Mesenchymal stem cell (in vitro differentiated cells and primary cell): ENCODE measurements around the gene SLC10A6.

ENCODE experiments used
- DNase-seq: peaks from one replicate; pipeline ENCODE4 v3.0.0-alpha.2; 2013
- H2AFZ ChIP-seq: one replicate; pipeline ENCODE4 v1.6.1; 2013; ENCODE audit warnings: low read depth, mild to moderate bottlenecking, control low read depth, inconsistent platforms, low read length, moderate library complexity
- H2AK5ac ChIP-seq: 2 replicates; pipeline ENCODE4 v1.6.1; 2013; ENCODE audit warnings: low read length, moderate library complexity, mild to moderate bottlenecking, inconsistent platforms; ENCODE audit not compliant: severe bottlenecking
- H2BK120ac ChIP-seq: one replicate; pipeline ENCODE4 v1.6.1; 2013; ENCODE audit warnings: low read depth, mild to moderate bottlenecking, inconsistent platforms, low read length, moderate library complexity
- H2BK12ac ChIP-seq, 2 experiments: one replicate each; pipeline ENCODE4 v1.6.1; 2013; ENCODE audit warnings: inconsistent platforms in 2 of 2, low read length in 2 of 2, mild to moderate bottlenecking in 2 of 2, moderate library complexity in 2 of 2, control low read depth in 1 of 2
- H2BK15ac ChIP-seq: one replicate; pipeline ENCODE4 v1.6.1; 2013; ENCODE audit warnings: mild to moderate bottlenecking, low read depth, inconsistent platforms; ENCODE audit not compliant: poor library complexity, severe bottlenecking
- H2BK5ac ChIP-seq: 2 replicates; pipeline ENCODE4 v1.6.1; 2013; ENCODE audit warnings: low read depth, mild to moderate bottlenecking, low read length, control low read depth, inconsistent platforms; ENCODE audit not compliant: poor library complexity, severe bottlenecking
- H3K14ac ChIP-seq, 2 experiments: one replicate each; pipeline ENCODE4 v1.6.1; 2013; ENCODE audit warnings: inconsistent platforms in 2 of 2, low read length in 2 of 2, control low read depth in 1 of 2, mild to moderate bottlenecking in 1 of 2, moderate library complexity in 1 of 2
- H3K18ac ChIP-seq, 2 experiments: one replicate each; pipeline ENCODE4 v1.6.1; 2013; ENCODE audit warnings: inconsistent platforms in 2 of 2, low read length in 2 of 2, control low read depth in 1 of 2, low read depth in 1 of 2, mild to moderate bottlenecking in 1 of 2
- H3K23ac ChIP-seq, 2 experiments: one replicate each; pipeline ENCODE4 v1.6.1; 2013; ENCODE audit warnings: inconsistent platforms in 2 of 2, low read length in 2 of 2, mild to moderate bottlenecking in 2 of 2, moderate library complexity in 2 of 2, control low read depth in 1 of 2
- H3K27ac ChIP-seq: 2 replicates; pipeline ENCODE4 v1.5.1; 2013; ENCODE audit warnings: mild to moderate bottlenecking, moderate library complexity, low read length, control low read depth, inconsistent platforms; ENCODE audit not compliant: poor library complexity, severe bottlenecking
- H3K27me3 ChIP-seq, 2 experiments: 2 replicates each; pipeline versions ENCODE4 v1.6.1 to v1.7.0; 2013; ENCODE audit warnings: low read length in 2 of 2, mild to moderate bottlenecking in 2 of 2, moderate library complexity in 2 of 2, control low read depth in 1 of 2, inconsistent platforms in 1 of 2; ENCODE audit not compliant: control insufficient read depth in 1 of 2, insufficient read depth in 1 of 2
- H3K36me3 ChIP-seq, 2 experiments: 2 replicates each; pipeline versions ENCODE4 v1.6.1 to v1.7.0; 2013; ENCODE audit warnings: low read length in 2 of 2, control low read depth in 1 of 2, inconsistent platforms in 1 of 2, low read depth in 1 of 2, mild to moderate bottlenecking in 1 of 2; ENCODE audit not compliant: insufficient read depth in 2 of 2, control insufficient read depth in 1 of 2
- H3K4ac ChIP-seq, 2 experiments: one replicate each; pipeline ENCODE4 v1.6.1; 2013; ENCODE audit warnings: inconsistent platforms in 2 of 2, low read length in 2 of 2, mild to moderate bottlenecking in 2 of 2, moderate library complexity in 2 of 2, control low read depth in 1 of 2, low read depth in 1 of 2
- H3K4me1 ChIP-seq: 2 replicates; pipeline ENCODE4 v1.6.1; 2013; ENCODE audit warnings: low read depth, low read length, control low read depth; ENCODE audit not compliant: control insufficient read depth, insufficient read depth
- H3K4me2 ChIP-seq: 2 replicates; pipeline ENCODE4 v1.6.1; 2013; ENCODE audit warnings: low read length, mild to moderate bottlenecking, inconsistent platforms; ENCODE audit not compliant: poor library complexity, severe bottlenecking
- H3K4me3 ChIP-seq, 2 experiments: 2 replicates each; pipeline versions ENCODE4 v1.5.1 to v1.7.0; 2013; ENCODE audit warnings: low read length in 2 of 2, mild to moderate bottlenecking in 2 of 2, control low read depth in 1 of 2, low read depth in 1 of 2; ENCODE audit not compliant: insufficient read depth in 1 of 2
- H3K79me1 ChIP-seq: replicated peaks from 2 replicates; pipeline ENCODE4 v1.6.1; 2013; ENCODE audit warnings: mild to moderate bottlenecking, control low read depth, low read length, inconsistent platforms; ENCODE audit not compliant: poor library complexity, severe bottlenecking
- H3K9ac ChIP-seq: 2 replicates; pipeline ENCODE4 v1.7.0; 2013; ENCODE audit warnings: mild to moderate bottlenecking, low read length, moderate library complexity
- H3K9me3 ChIP-seq: 2 replicates; pipeline ENCODE4 v1.7.0; 2013; ENCODE audit warnings: mild to moderate bottlenecking, low read length; ENCODE audit not compliant: control insufficient read depth
- H4K8ac ChIP-seq: one replicate; pipeline ENCODE4 v1.6.1; 2013; ENCODE audit warnings: inconsistent platforms, mild to moderate bottlenecking, low read length, moderate library complexity
- H4K91ac ChIP-seq: one replicate; pipeline ENCODE4 v1.6.1; 2013; ENCODE audit warnings: mild to moderate bottlenecking, low read length, inconsistent platforms
- WGBS: methylation state at CpG from one replicate; pipeline ENCODE4 v1.1.7; 2013; ENCODE audit warnings: mixed read lengths; 5-methylcytosine and 5-hydroxymethylcytosine counted together

The SLC10A6 gene

GRCh38 chr4:86809809-86810208, 39.4 kb downstream of the SLC10A6 start:
- Histone ChIP-seq H2BK5ac (no peak overlapping the region), H3K36me3 (peaks cover 28 to 86% of the 10 kb centered on the region in 2 experiments), H3K4me2 (no peak overlapping the region), H4K8ac (no peak overlapping the region), H2BK120ac (no peak overlapping the region), H3K4me1 (no peaks in the 10 kb centered on the region), H2BK12ac (no peak overlapping the region), H3K23ac (no peak overlapping the region), H3K18ac (no peak overlapping the region), H3K79me1 (peaks cover 2% of the 10 kb centered on the region), H3K9ac (no peak overlapping the region), H3K14ac (no peak overlapping the region), H3K9me3 (peaks cover under 1% of the 10 kb centered on the region), H3K27ac (no peak overlapping the region), H2AFZ (no peak overlapping the region), H2BK15ac (no peak overlapping the region), H2AK5ac (no peak overlapping the region), H3K27me3 (no peaks in the 10 kb centered on the region), H4K91ac (no peak overlapping the region), H3K4ac (no peak overlapping the region), H3K4me3 (no peak overlapping the region)
- DNase-seq: no peak
- 98% methylated on average over 2 of the region's 3 CpGs for WGBS

DNA sequence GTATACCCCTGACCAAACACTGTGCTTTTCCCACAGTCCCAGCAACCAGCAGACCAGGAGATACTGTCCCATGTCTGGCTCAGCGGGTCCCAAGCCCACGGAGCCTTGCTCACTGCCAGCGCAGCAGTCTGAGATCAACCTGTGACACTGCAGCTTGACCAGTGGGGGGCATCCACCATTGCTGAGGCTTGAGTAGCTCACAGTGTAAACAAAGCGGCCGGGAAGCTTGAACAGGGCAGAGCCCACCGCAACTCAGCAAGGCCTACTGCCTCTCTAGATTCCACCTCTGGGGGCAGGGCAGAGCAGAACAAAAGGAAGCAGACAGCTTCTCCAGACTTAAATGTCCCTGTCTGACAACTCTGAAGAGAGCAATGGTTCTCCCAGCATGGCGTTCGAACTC, 58.1 kb downstream of the SLC10A6 start:
- H3K27ac ChIP-seq: no peak overlapping the region
- H2AFZ ChIP-seq: no peak overlapping the region
- H3K9ac ChIP-seq: no peak overlapping the region
- no peak overlapping the region for H2BK5ac ChIP-seq
- H3K14ac ChIP-seq: no peak overlapping the region
- no peak overlapping the region for H2BK15ac ChIP-seq
- no peaks in the 10 kb centered on the region for H3K27me3 ChIP-seq
- no peak overlapping the region for H3K4ac ChIP-seq
- no peaks in the 10 kb centered on the region for H3K79me1 ChIP-seq
- WGBS: 92% methylated on average over 8 of the region's 8 CpGs
- peaks cover 17 to 57% of the 10 kb centered on the region in 2 experiments for H3K36me3 ChIP-seq
- DNase-seq: no peak
- H4K91ac ChIP-seq: no peak overlapping the region
- H3K4me2 ChIP-seq: no peak overlapping the region
- H3K9me3 ChIP-seq: peaks cover 9% of the 10 kb centered on the region
- H3K18ac ChIP-seq: no peak overlapping the region
- H4K8ac ChIP-seq: no peak overlapping the region
- H3K4me3 ChIP-seq: no peak overlapping the region
- H2BK12ac ChIP-seq: peak overlapping the region in 1 of 2 experiments; percentile 14
- no peak overlapping the region for H2AK5ac ChIP-seq
- no peaks in the 10 kb centered on the region for H3K4me1 ChIP-seq
- no peak overlapping the region for H2BK120ac ChIP-seq
- no peak overlapping the region for H3K23ac ChIP-seq

GRCh38 chr4:86788826-86789225, 60.4 kb downstream of the SLC10A6 start:
- H3K18ac ChIP-seq: no peak overlapping the region
- no peak overlapping the region for H3K4me2 ChIP-seq
- H2BK5ac ChIP-seq: no peak overlapping the region
- no peak for DNase-seq
- WGBS: 92% methylated on average over 2 of the region's 2 CpGs
- H3K9me3 ChIP-seq: peaks cover 9% of the 10 kb centered on the region
- H3K4ac ChIP-seq: no peak overlapping the region
- H3K14ac ChIP-seq: no peak overlapping the region
- H3K27me3 ChIP-seq: no peaks in the 10 kb centered on the region
- no peaks in the 10 kb centered on the region for H3K4me1 ChIP-seq
- no peak overlapping the region for H2BK15ac ChIP-seq
- no peak overlapping the region for H2BK12ac ChIP-seq
- no peak overlapping the region for H3K4me3 ChIP-seq
- no peak overlapping the region for H2BK120ac ChIP-seq
- H2AFZ ChIP-seq: no peak overlapping the region
- no peak overlapping the region for H4K91ac ChIP-seq
- no peak overlapping the region for H4K8ac ChIP-seq
- no peak overlapping the region for H3K27ac ChIP-seq
- H3K23ac ChIP-seq: no peak overlapping the region
- H3K79me1 ChIP-seq: no peaks in the 10 kb centered on the region
- no peak overlapping the region for H2AK5ac ChIP-seq
- no peak overlapping the region for H3K9ac ChIP-seq
- H3K36me3 ChIP-seq: peaks cover 17 to 80% of the 10 kb centered on the region in 2 experiments

GRCh38 chr4:86778175-86778574, 71.0 kb downstream of the SLC10A6 start:
- Histone ChIP-seq H3K4me3 (no peak overlapping the region), H2AFZ (no peak overlapping the region)

More at GRCh38 chr4:86778175-86778574, 71.0 kb downstream of the SLC10A6 start:
- Histone ChIP-seq H3K27ac (no peak overlapping the region), H3K79me1 (peaks cover 3% of the 10 kb centered on the region), H2AK5ac (no peak overlapping the region), H3K4me2 (no peak overlapping the region), H2BK12ac (no peak overlapping the region), H3K4me1 (no peaks in the 10 kb centered on the region), H2BK15ac (no peak overlapping the region), H3K18ac (no peak overlapping the region), H3K9ac (no peak overlapping the region), H3K14ac (no peak overlapping the region), H3K4ac (no peak overlapping the region), H2BK5ac (no peak overlapping the region), H4K91ac (no peak overlapping the region), H2BK120ac (no peak overlapping the region), H4K8ac (no peak overlapping the region), H3K9me3 (no peaks in the 10 kb centered on the region), H3K27me3 (no peaks in the 10 kb centered on the region), H3K36me3 (peaks cover 9 to 63% of the 10 kb centered on the region in 2 experiments), H3K23ac (no peak overlapping the region)
- WGBS: 90% methylated on average over 4 of the region's 4 CpGs
- DNase-seq: no peak
